GM23248 (cell line): ENCODE measurements around the gene ALDH1A3. TPM values are rescaled to one million over a fixed set of nuclear protein-coding genes. Genes with fewer than 3 reads are reported as not detected.

Experiments
- DNase-seq: peaks from one replicate; pipeline ENCODE4 v3.0.0-alpha.2; 2015
- H2AFZ ChIP-seq: fragments of 200-600 bp; sonication (generic); 2 replicates; pipeline ENCODE4 v1.6.1; 2016; ENCODE audit warnings: antibody characterized with exemption
- H3F3A ChIP-seq: fragments of 200-600 bp; sonication (generic); 2 replicates; pipeline ENCODE4 v1.6.1; 2016; ENCODE audit warnings: mild to moderate bottlenecking, antibody characterized with exemption, mixed run types; ENCODE audit not compliant: insufficient read depth
- H3K27ac ChIP-seq: fragments of 200-600 bp; sonication (generic); 2 replicates; pipeline ENCODE4 v1.5.1; 2016; ENCODE audit warnings: mild to moderate bottlenecking
- H3K27me3 ChIP-seq: fragments of 200-600 bp; sonication (generic); replicated peaks from 2 replicates; pipeline ENCODE4 v1.6.1; 2016; ENCODE audit warnings: mild to moderate bottlenecking; ENCODE audit not compliant: insufficient read depth
- H3K36me3 ChIP-seq: fragments of 200-600 bp; sonication (generic); 2 replicates; pipeline ENCODE4 v1.6.1; 2016; ENCODE audit warnings: low read depth, mild to moderate bottlenecking
- H3K4me1 ChIP-seq: fragments of 200-600 bp; sonication (generic); 2 replicates; pipeline ENCODE4 v1.6.1; 2016; ENCODE audit warnings: mild to moderate bottlenecking; ENCODE audit not compliant: insufficient read depth
- H3K4me2 ChIP-seq: fragments of 200-600 bp; sonication (generic); one replicate; pipeline ENCODE4 v1.6.1; 2016; ENCODE audit warnings: mild to moderate bottlenecking; ENCODE audit not compliant: unreplicated experiment
- H3K4me3 ChIP-seq: fragments of 200-600 bp; sonication (generic); 2 replicates; pipeline ENCODE4 v1.5.1; 2016; ENCODE audit warnings: mild to moderate bottlenecking
- H3K79me2 ChIP-seq: fragments of 200-600 bp; sonication (generic); 2 replicates; pipeline ENCODE4 v1.6.1; 2016; ENCODE audit warnings: mild to moderate bottlenecking; ENCODE audit not compliant: insufficient read depth
- H3K9ac ChIP-seq: fragments of 200-600 bp; sonication (generic); 2 replicates; pipeline ENCODE4 v1.6.1; 2016; ENCODE audit warnings: mild to moderate bottlenecking
- H3K9me2 ChIP-seq: fragments of 200-600 bp; sonication (generic); 2 replicates; pipeline ENCODE4 v1.6.1; 2016; ENCODE audit warnings: mixed run types, mild to moderate bottlenecking, moderate library complexity; ENCODE audit not compliant: insufficient read depth
- H3K9me3 ChIP-seq: fragments of 200-600 bp; sonication (generic); one replicate; pipeline ENCODE4 v1.6.1; 2017; ENCODE audit warnings: low read depth
- H4K20me1 ChIP-seq: fragments of 200-600 bp; sonication (generic); 2 replicates; pipeline ENCODE4 v1.6.0; 2016; ENCODE audit not compliant: insufficient read depth
- EZH2 ChIP-seq: fragments of 200-600 bp; sonication (generic); IDR thresholded peaks from 2 replicates; pipeline ENCODE4 v1.6.1; 2018; ENCODE audit warnings: antibody characterized with exemption, mild to moderate bottlenecking; ENCODE audit not compliant: insufficient read depth, poor library complexity, severe bottlenecking
- EZH2phosphoT487 ChIP-seq: fragments of 200-600 bp; sonication (generic); IDR thresholded peaks from 2 replicates; pipeline ENCODE4 v1.6.1; 2018; ENCODE audit warnings: antibody characterized with exemption, moderate library complexity, mild to moderate bottlenecking, low read depth; ENCODE audit not compliant: insufficient read depth
- WGBS, 2 experiments: methylation state at CpG; one replicate each; pipeline ENCODE4 v1.1.6; 2015 to 2017; ENCODE audit warnings: low lambda C conversion rate in 2 of 2, low coverage in 1 of 2; ENCODE audit errors: missing lambda C conversion rate in 2 of 2; 5-methylcytosine and 5-hydroxymethylcytosine counted together
- in situ Hi-C: fragments of 300-500 bp; cut with MboI; formaldehyde crosslinking; loops from 2 replicates; pipeline ENCODE4 v1.15.0; 2020
- polyA plus RNA-seq: library from polyadenylated mRNA; unstranded; fragments of >200 nt; fragmentation: Nextera tagmentation; extraction: Ambion mirVana; gene quantifications from 2 replicates; pipeline ENCODE4 v1.2.1, GENCODE V29; 2016
- total RNA-seq: library from RNA; depleted of rRNA; stranded (reverse); fragments of >200 nt; shearing (Covaris generic); gene quantifications from 2 replicates; pipeline ENCODE4 v1.2.3, GENCODE V29; 2014

Gene ALDH1A3
- total and polyA plus RNA-seq, 2 experiments from 2014 or later: 4.8 to 9.9 TPM

DNA sequence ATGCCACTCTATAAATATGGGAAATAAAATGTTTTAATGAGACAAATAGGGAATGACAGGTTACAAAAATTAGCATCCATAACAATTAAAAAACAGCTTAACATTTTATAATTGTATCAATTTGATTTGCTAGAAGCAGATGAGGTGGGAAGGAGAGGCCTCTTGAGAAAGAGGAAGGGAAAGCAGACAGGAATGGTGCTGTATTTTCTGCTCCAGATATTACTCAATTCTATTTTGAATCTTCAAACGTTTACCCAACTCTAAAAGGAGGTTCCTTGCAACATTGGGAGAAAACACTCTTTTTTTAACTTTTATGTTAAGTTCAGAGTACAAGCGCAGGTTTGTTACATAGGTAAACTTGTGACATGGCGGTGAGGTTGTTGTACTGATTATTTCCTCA lies 44.9 kb upstream of the ALDH1A3 start:
- WGBS, 2 experiments: 68 to 73% methylated on average over 3 of the region's 3 CpGs
- Histone ChIP-seq H3K9me3 (no peaks in the 10 kb centered on the region), H3F3A (no peaks in the 10 kb centered on the region), H3K4me3 (no peak overlapping the region), H2AFZ (no peak overlapping the region), H3K9me2 (no peaks in the 10 kb centered on the region), H3K36me3 (no peaks in the 10 kb centered on the region), H3K27me3 (no peaks in the 10 kb centered on the region), H3K27ac (no peak overlapping the region), H3K9ac (no peak overlapping the region), H3K4me1 (no peaks in the 10 kb centered on the region), H3K79me2 (no peaks in the 10 kb centered on the region), H4K20me1 (no peaks in the 10 kb centered on the region), H3K4me2 (no peak overlapping the region)
- no peak for DNase-seq
- in situ Hi-C loops: no loop called here
- TF ChIP-seq EZH2phosphoT487 (no peak), EZH2 (no peak)

DNA sequence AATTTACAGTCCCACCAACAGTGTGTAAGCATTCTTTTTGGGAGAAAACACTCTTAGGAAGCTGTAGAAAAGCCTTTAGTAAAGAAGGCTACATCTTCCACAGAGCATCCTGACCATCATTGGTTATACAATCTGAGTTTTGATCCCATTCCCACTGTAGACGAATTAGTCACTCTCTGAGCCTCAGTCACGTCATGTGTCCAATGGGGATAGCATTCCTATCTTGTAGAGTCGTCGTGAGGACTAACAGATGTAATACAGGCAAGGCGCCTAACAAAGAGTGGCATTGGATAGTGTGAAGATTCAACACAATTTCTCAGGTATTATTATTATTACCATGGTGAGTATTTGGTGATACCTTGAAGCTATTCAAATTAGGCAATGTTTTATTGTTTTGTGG lies 44.0 kb upstream of the ALDH1A3 start:
- no peak for TF ChIP-seq EZH2
- no peak for TF ChIP-seq EZH2phosphoT487
- no peaks in the 10 kb centered on the region for H3K9me3 ChIP-seq
- no peak overlapping the region for H3K4me3 ChIP-seq
- H3K79me2 ChIP-seq: no peaks in the 10 kb centered on the region
- no peaks in the 10 kb centered on the region for H4K20me1 ChIP-seq
- no peak for DNase-seq
- no peak overlapping the region for H3K27ac ChIP-seq
- H3K36me3 ChIP-seq: no peaks in the 10 kb centered on the region
- no peak overlapping the region for H3K9ac ChIP-seq
- 41 to 45% methylated on average over 5 of the region's 5 CpGs for WGBS, 2 experiments
- H3K4me2 ChIP-seq: no peak overlapping the region
- no peak overlapping the region for H2AFZ ChIP-seq
- in situ Hi-C loops: no loop called here
- H3K9me2 ChIP-seq: no peaks in the 10 kb centered on the region
- no peaks in the 10 kb centered on the region for H3K27me3 ChIP-seq
- no peaks in the 10 kb centered on the region for H3F3A ChIP-seq
- no peaks in the 10 kb centered on the region for H3K4me1 ChIP-seq

DNA sequence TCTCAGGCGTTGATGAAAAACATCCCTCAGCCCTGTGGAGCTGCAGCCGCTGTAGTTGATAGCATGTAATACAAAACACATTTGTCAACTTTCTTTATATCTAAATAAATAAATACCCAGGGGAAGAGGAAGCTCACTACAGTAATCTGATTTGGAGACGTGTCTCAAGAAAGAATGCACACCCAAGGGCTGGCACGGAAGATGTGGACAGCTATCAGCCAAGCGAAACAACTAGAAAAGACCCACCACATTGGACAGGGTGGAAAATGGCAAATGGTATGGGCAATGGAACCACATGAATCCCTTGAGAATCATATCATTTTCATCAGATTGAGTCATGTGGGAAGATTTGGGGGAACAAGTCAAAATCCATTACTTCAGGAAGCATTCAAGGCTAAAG lies 43.1 kb upstream of the ALDH1A3 start:
- in situ Hi-C loops: no loop called here
- no peak overlapping the region for H3K27ac ChIP-seq
- H4K20me1 ChIP-seq: no peaks in the 10 kb centered on the region
- no peak overlapping the region for H3K4me2 ChIP-seq
- TF ChIP-seq EZH2phosphoT487 (no peak), EZH2 (no peak)
- no peaks in the 10 kb centered on the region for H3K79me2 ChIP-seq
- H3K9me3 ChIP-seq: no peaks in the 10 kb centered on the region
- no peaks in the 10 kb centered on the region for H3F3A ChIP-seq
- no peak overlapping the region for H2AFZ ChIP-seq
- no peak for DNase-seq
- no peaks in the 10 kb centered on the region for H3K4me1 ChIP-seq
- H3K9me2 ChIP-seq: no peaks in the 10 kb centered on the region
- no peak overlapping the region for H3K9ac ChIP-seq
- 57 to 61% methylated on average over 5 of the region's 5 CpGs for WGBS, 2 experiments
- no peak overlapping the region for H3K4me3 ChIP-seq
- H3K27me3 ChIP-seq: no peaks in the 10 kb centered on the region
- H3K36me3 ChIP-seq: no peaks in the 10 kb centered on the region

DNA sequence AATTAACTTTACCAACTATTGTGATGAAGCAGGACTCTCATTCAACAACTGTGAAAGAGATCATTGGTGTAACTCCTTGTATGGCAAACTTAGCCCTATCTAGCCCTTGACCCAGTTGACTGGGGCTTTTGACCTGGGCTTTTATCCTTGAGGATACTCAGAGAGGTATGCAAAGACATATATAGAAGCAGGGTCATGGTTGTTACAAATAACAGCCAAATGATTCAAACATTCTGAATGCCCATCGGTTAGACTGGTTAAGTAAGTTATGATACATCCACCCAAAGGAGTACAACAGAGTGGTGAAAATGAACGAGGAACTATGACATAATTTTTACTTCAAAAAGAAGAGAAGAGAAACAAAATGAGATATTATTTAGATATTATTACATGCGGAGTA lies 38.2 kb upstream of the ALDH1A3 start:
- H3K4me1 ChIP-seq: peaks cover 4% of the 10 kb centered on the region; the same call in 1 of the 2 replicates
- TF ChIP-seq EZH2: no peak
- no peak overlapping the region for H3K9ac ChIP-seq
- H3K9me2 ChIP-seq: no peaks in the 10 kb centered on the region
- no peak overlapping the region for H3K4me3 ChIP-seq
- H3K36me3 ChIP-seq: no peaks in the 10 kb centered on the region
- no peaks in the 10 kb centered on the region for H3K79me2 ChIP-seq
- H2AFZ ChIP-seq: no peak overlapping the region
- no peak for DNase-seq
- 88 to 92% methylated on average over 3 of the region's 3 CpGs for WGBS, 2 experiments
- no peaks in the 10 kb centered on the region for H4K20me1 ChIP-seq
- H3F3A ChIP-seq: no peaks in the 10 kb centered on the region
- in situ Hi-C loops: no loop called here
- H3K4me2 ChIP-seq: no peak overlapping the region
- no peaks in the 10 kb centered on the region for H3K27me3 ChIP-seq
- H3K9me3 ChIP-seq: no peaks in the 10 kb centered on the region
- H3K27ac ChIP-seq: no peak overlapping the region
